Heart right ventricle (tissue), 16 donors: ENCODE data around the gene SH3RF3. TPM values are rescaled to one million over a fixed set of nuclear protein-coding genes. Genes with fewer than 3 reads are reported as not detected.
"Not testable (repeated sequence)": the region's sequence is repeated elsewhere in the genome, so short reads cannot be mapped to it uniquely, and the experiment has no call there.

Experiments used
- ATAC-seq, 8 donors: fragments of 200-7000 bp; cut with Tn5 transposase; one replicate each; pipeline ENCODE4 v1.9.1; 2020; ENCODE audit warnings: mild to moderate bottlenecking in 8 of 8, moderate library complexity in 8 of 8, moderate number of reproducible peaks in 1 of 8
- DNase-seq, 2 donors: peaks; one replicate each; pipeline ENCODE4 v3.0.0-alpha.2; 2020
- H3K27ac ChIP-seq, 10 donors: fragments of 200-600 bp; sonication (generic) in 2 of 10; one replicate each; pipeline versions ENCODE4 v1.5.0 to v1.8.0; 2020 to 2022; ENCODE audit warnings: mild to moderate bottlenecking in 3 of 10
- H3K27me3 ChIP-seq, 7 donors: fragments of 200-600 bp; one replicate each; pipeline ENCODE4 v1.8.0; 2021 to 2022; ENCODE audit warnings: mild to moderate bottlenecking in 2 of 7
- H3K36me3 ChIP-seq, 9 donors: fragments of 200-600 bp; sonication (generic) in 1 of 9; one replicate each; pipeline versions ENCODE4 v1.5.0 to v1.8.0; 2020 to 2022; ENCODE audit warnings: mild to moderate bottlenecking in 2 of 9
- H3K4me1 ChIP-seq, 9 donors: fragments of 200-600 bp; sonication (generic) in 1 of 9; one replicate each; pipeline versions ENCODE4 v1.5.0 to v1.8.0; 2020 to 2022; ENCODE audit warnings: mild to moderate bottlenecking in 4 of 9
- H3K4me3 ChIP-seq, 10 donors: fragments of 200-600 bp; sonication (generic) in 2 of 10; one replicate each; pipeline versions ENCODE4 v1.5.0 to v1.8.0; 2020 to 2022; ENCODE audit warnings: mild to moderate bottlenecking in 7 of 10, moderate library complexity in 2 of 10
- H3K9me3 ChIP-seq, 11 donors: fragments of 200-600 bp in 10 of 11; sonication (generic) in 2 of 11; one replicate each; pipeline versions ENCODE4 v1.5.0 to v1.8.0; 2013 to 2022; ENCODE audit warnings: mild to moderate bottlenecking in 2 of 11, control low read depth in 1 of 11, moderate library complexity in 1 of 11
- WGBS, 2 donors: extraction: QIAGEN DNeasy Blood & Tissue Kit; methylation state at CpG; one replicate each; pipeline ENCODE4 v1.1.7; 2013; ENCODE audit warnings: inconsistent platforms in 1 of 2; 5-methylcytosine and 5-hydroxymethylcytosine counted together
- intact Hi-C, 10 donors: fragments of 100-400 bp; cut with DNase I; formaldehyde crosslinking; loops; one replicate each; pipeline versions ENCODE4 v1.11.1 to v1.14.2; 2022
- polyA plus RNA-seq, 2 donors: library from polyadenylated mRNA; stranded (reverse); fragments of 200-250 nt; gene quantifications; one replicate each; pipeline ENCODE4 v1.2.3, GENCODE V29; 2013
- total RNA-seq, 10 donors: library from RNA; stranded (reverse); fragmentation: NEBNext Ultra II Directional in 3 of 10; extraction: Animal tissue kit (Norgen Biotek cat#: 25700) in 3 of 10; gene quantifications; one replicate each; pipeline versions ENCODE4 v1.2.1 to v1.2.4, GENCODE V29; 2021 to 2023
- TF ChIP-seq, protein P1 (sequence below), 9 donors: fragments of 200-600 bp; sonication (generic) in 2 of 9; IDR thresholded peaks; one replicate each; pipeline versions ENCODE4 v1.5.0 to v1.8.0; 2021 to 2022; ENCODE audit warnings: antibody characterized with exemption in 9 of 9, mild to moderate bottlenecking in 5 of 9, moderate library complexity in 1 of 9
- donor health status: Arrhythmogenic right ventricular cardiomyopathy.
- donor health status: ischemic (EF 13 %, LVEDD 7.1; RV severe dilation, severe dysfunction).
- donor health status: healthy with polysubstance abuse.
- donor health status: DM: no; HTN: yes; CAD: no.
- donor health status: DM: no; HTN: no; CAD: no.
- donor health status: ischemic (EF 25% LVEDD 6.9; RV normal size, moderate dysfunction).
- donor health status: ischemic (EF 25% LVEDD 5.7; RV mildly dilated, moderate dysfunction).
- donor health status: healthy.
- donor health status: DM: yes; HTN: yes; CAD: no.
- donor health status: Ischemic cardiomyopathy.
- donor health status: ischemic (EF 35%, LVEDD 5.7; RV mildly dilated, moderate dysfunction).
- donor health status: nonischemic (EF 11% LVEDD 7.7; RV severe dilation, severe dysfunction).
- donor health status: DM: yes; HTN: yes; CAD: no.
- donor health status: PGD.
- donor health status: ischemic (EF 29% LVEDD 5.4; RV normal size, mild dysfunction).
- donor health status: nonischemic (EF 23%, LVEDD 6.1; RV moderate dilation, normal function).

The SH3RF3 gene
- total and polyA plus RNA-seq, 12 donors: 5.0 to 11.5 (median 8.6) TPM

DNA sequence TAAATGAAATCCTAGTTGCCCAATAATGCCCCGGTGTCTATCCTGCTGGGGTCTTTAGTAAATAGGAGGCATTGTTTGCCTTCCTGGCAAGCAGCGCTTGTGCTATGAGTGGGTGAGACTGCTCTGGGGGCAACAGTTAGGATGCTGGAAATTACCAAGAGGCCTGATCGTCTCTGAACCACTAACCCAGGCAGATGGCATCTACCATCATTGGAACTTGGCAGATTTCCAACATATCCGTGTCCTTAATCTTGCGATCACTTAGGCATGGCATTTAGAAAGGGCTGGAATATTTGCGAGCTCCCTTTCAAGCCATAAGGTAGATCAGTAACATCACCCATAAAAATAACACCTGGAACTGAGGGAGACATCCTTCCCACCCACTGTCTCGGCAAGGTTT is 18.8 kb upstream of the SH3RF3 start:
- no peaks in the 10 kb centered on the region for H3K36me3 ChIP-seq

DNA sequence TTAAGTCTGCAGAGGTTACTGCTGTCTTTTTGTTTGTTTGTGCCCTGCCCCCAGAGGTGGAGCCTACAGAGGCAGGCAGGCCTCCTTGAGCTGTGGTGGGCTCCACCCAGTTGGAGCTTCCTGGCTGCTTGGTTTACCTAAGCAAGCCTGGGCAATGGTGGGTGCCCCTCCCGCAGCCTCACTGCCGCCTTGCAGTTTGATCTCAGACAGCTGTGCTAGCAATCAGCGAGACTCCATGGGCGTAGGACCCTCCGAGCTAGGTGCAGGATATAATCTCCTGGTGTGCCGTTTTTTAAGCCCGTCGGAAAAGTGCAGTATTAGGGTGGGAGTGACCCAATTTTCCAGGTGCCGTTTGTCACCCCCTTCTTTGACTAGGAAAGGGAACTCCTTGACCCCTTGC is 11.8 kb upstream of the SH3RF3 start:
- intact Hi-C loops, H3K4me1 ChIP-seq, DNase-seq, H3K36me3 ChIP-seq, ATAC-seq, H3K27ac ChIP-seq, H3K4me3 ChIP-seq, H3K9me3 ChIP-seq: not testable (repeated sequence)
- 92 to 94% methylated on average over 9 of the region's 9 CpGs for WGBS, 2 donors
- peaks cover 0 to 17% (median 6%) of the 10 kb centered on the region in 7 donors for H3K27me3 ChIP-seq

More for the DNA sequence above, 18.8 kb upstream of the SH3RF3 start:
- no peak for ATAC-seq
- no peaks in the 10 kb centered on the region for H3K9me3 ChIP-seq
- no peak for DNase-seq
- H3K27me3 ChIP-seq: peaks cover 0 to 3% (median 0%) of the 10 kb centered on the region in 7 donors
- no peak overlapping the region for H3K4me3 ChIP-seq
- 71 to 73% methylated on average over 7 of the region's 7 CpGs for WGBS, 2 donors
- no peaks in the 10 kb centered on the region for H3K4me1 ChIP-seq
- intact Hi-C loops: no loop called here
- no peak overlapping the region for H3K27ac ChIP-seq
- TF ChIP-seq, protein P1, sequence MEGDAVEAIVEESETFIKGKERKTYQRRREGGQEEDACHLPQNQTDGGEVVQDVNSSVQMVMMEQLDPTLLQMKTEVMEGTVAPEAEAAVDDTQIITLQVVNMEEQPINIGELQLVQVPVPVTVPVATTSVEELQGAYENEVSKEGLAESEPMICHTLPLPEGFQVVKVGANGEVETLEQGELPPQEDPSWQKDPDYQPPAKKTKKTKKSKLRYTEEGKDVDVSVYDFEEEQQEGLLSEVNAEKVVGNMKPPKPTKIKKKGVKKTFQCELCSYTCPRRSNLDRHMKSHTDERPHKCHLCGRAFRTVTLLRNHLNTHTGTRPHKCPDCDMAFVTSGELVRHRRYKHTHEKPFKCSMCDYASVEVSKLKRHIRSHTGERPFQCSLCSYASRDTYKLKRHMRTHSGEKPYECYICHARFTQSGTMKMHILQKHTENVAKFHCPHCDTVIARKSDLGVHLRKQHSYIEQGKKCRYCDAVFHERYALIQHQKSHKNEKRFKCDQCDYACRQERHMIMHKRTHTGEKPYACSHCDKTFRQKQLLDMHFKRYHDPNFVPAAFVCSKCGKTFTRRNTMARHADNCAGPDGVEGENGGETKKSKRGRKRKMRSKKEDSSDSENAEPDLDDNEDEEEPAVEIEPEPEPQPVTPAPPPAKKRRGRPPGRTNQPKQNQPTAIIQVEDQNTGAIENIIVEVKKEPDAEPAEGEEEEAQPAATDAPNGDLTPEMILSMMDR (IDR thresholded peaks at IDR 0.05): no peak

DNA sequence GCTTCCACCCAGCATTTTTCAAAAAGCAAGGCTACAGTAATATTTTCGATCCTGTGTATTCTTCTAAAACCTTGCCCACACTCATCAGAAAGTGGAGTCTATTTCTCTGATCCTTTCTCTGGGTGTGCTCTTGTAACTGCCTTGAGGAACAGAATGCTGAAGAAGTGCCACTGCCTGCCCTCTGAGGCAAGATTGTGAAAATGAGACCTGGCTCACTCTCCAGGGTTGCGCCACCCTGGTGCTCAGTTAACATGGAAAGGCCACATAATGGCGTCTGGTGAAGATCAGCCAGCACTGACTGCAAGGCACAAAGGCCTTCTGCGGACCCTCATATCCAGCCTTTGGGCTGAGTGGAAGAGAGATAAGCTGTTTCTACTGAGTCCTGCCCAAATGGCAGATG is 11.2 kb upstream of the SH3RF3 start:
- H3K4me1 ChIP-seq: no peaks in the 10 kb centered on the region
- TF ChIP-seq, protein P1 (IDR thresholded peaks at IDR 0.05): no peak
- no peak overlapping the region for H3K27ac ChIP-seq
- H3K9me3 ChIP-seq: peaks cover 0 to 3% (median 0%) of the 10 kb centered on the region in 11 donors
- 94 to 95% methylated on average over 4 of the region's 4 CpGs for WGBS, 2 donors
- ATAC-seq: no peak
- H3K4me3 ChIP-seq: no peak overlapping the region
- peaks cover 0 to 23% (median 6%) of the 10 kb centered on the region in 7 donors for H3K27me3 ChIP-seq
- intact Hi-C loops: no loop called here
- H3K36me3 ChIP-seq: no peaks in the 10 kb centered on the region
- DNase-seq: no peak

DNA sequence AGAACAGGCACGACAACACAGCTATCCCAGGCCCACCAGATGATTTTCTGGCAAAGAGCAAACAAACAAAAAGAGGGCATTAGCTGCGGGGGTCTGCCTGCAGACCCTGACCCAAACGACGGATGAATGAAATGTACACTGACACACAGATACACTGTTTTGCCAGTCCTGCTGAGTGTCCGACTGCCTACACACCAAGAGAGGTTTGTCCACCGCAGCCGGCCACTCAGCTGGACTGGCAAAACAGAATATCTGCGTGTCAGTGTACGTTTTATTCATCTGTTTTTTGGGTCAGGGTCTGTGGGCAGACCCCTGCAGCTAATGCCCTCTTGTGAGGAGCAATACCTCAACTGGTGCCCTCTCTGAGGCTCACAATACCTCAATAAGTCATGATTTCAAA is 10.7 kb upstream of the SH3RF3 start:
- H3K4me3 ChIP-seq: no peak overlapping the region
- intact Hi-C loops: no loop called here
- no peaks in the 10 kb centered on the region for H3K4me1 ChIP-seq
- H3K27me3 ChIP-seq: peaks cover 0 to 28% (median 6%) of the 10 kb centered on the region in 7 donors
- DNase-seq: no peak
- H3K27ac ChIP-seq: no peak overlapping the region
- H3K9me3 ChIP-seq: peaks cover 0 to 3% (median 0%) of the 10 kb centered on the region in 11 donors
- ATAC-seq: no peak
- no peaks in the 10 kb centered on the region for H3K36me3 ChIP-seq
- TF ChIP-seq, protein P1 (IDR thresholded peaks at IDR 0.05): no peak
- WGBS, 2 donors: 93% methylated on average over 9 of the region's 9 CpGs

DNA sequence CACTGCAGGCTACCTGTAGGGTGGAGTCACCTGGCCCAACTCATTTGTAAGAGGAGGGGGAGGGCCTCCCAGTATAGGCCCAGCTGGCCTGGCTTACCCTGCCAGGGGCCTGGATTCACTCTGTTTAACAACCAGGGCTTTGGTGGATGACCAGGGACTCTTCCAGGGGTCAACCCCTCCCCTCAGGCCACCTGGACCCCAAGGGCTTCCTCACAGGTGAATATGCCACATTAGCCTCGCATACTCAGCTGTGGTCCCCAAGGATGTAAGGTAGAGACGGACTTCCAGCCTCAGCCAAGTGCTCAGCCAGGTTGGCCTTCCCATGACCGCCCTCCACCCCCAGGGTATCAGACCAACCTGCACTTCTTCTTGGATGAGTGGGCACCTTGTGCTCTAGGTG is 8.8 kb upstream of the SH3RF3 start:
- Histone ChIP-seq H3K27ac (no peak overlapping the region), H3K9me3 (peaks cover 0 to 3% (median 0%) of the 10 kb centered on the region in 11 donors), H3K36me3 (no peaks in the 10 kb centered on the region), H3K4me1 (peaks cover 0 to 4% (median 0%) of the 10 kb centered on the region in 9 donors), H3K4me3 (no peak overlapping the region), H3K27me3 (peaks cover 0 to 30% (median 10%) of the 10 kb centered on the region in 7 donors)
- ATAC-seq (no peak), DNase-seq (no peak)
- TF ChIP-seq, protein P1 (IDR thresholded peaks at IDR 0.05): no peak
- 91 to 99% methylated on average over 3 of the region's 3 CpGs for WGBS, 2 donors
- intact Hi-C loops: loop anchor here in 2 of 10 donors (10.0 kb wide), 2 partner anchors 85 to 265 kb away; no protein-coding TSS in a partner anchor

DNA sequence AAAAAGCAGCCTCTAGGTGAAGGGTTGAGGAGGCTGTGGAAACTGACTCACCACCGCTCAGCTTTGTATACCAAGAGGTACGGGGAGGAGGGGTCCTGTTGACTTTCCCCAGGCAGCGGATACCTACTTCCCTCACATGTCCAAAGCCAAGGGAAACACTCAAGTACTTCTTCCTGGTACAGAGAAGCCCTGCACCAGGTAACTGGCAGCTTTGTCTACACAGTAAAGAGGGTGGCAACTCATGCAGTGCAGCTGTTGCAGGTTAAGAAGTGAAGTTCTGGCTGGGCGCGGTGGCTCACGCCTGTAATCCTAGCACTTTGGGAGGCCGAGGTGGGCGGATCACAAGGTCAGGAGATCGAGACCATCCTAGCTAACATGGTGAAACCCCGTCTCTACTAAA is 8.3 kb upstream of the SH3RF3 start:
- H3K9me3 ChIP-seq, H3K27ac ChIP-seq, H3K36me3 ChIP-seq, H3K4me1 ChIP-seq, H3K4me3 ChIP-seq, ATAC-seq, DNase-seq: not testable (repeated sequence)
- WGBS, 2 donors: 94 to 98% methylated on average over 10 of the region's 10 CpGs
- intact Hi-C loops: loop anchor here in 2 of 10 donors (10.0 kb wide), 2 partner anchors 84 to 264 kb away; no protein-coding TSS in a partner anchor
- peaks cover 0 to 30% (median 10%) of the 10 kb centered on the region in 7 donors for H3K27me3 ChIP-seq
